NCI-H82 treated with DMSO at 0.1 percent for 48 hours (cell line): ENCODE results near the gene ADAMTS12.
"Not testable (repeated sequence)": the region's sequence is repeated elsewhere in the genome, so short reads cannot be mapped to it uniquely, and the experiment has no call there.

ENCODE experiments used
- DNase-seq: peaks from one replicate; lab custom pipeline; 2025; ENCODE audit not compliant: unreplicated experiment; lab: John Stamatoyannopoulos, UW

Gene ADAMTS12

DNA sequence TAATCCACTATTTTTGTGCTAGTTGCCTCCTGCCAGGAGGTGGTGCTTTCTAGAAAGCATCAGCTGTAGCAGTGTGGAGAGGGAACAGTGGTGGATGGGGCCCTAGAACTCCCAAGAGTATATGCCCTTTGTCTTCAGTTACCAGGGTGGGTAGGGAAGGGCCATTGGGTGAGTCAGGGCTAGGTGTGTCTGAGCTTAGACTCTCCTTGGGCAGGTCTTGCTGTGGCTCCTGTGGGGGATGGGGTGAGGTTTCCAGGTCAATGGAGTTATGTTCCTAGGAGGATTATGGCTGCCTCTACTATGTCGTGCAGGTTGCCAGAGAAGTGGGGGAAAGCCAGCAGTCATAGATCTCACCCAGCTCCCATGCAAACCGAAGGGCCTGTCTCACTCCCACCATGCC lies 11.3 kb upstream of the ADAMTS12 start:
- DNase-seq, result no peak

DNA sequence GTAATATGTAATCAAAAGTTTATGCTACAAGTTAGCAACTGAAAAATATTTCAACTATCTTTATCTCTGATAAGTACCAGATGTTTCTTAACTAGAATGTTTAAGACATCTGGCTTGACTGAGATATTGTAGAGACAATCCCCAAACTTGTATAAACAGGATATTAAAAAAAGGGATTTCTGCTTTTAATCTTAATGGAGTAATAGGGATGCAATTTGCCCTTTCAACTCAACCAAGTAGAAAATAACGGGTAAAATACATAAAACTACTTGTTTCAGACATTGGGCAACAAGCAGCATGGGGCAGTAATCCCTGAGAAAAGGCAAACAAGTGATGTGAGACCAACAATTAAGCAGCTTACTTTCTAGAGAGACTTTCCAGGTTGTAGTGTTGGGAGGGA lies 9.4 kb upstream of the ADAMTS12 start:
- DNase-seq, result no peak

DNA sequence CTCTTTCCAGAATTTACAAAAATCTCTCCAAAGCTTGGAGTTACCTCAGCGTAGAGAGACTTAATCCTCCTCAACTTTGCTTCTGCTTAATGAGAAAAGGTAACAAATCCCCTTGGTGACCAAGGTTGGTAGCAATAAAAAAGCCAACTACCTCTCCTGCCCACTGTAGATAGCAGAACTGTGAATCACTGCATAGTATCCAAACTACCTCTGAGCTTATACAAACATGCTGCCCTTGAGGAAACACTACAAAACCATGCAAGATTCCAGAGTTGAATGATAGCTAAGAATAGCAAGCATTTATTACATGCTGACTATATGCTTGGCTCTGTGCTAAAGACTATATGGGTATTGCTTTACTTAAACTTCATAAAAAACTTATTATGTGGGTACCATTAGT lies 2.8 kb upstream of the ADAMTS12 start:
- no peak for DNase-seq

DNA sequence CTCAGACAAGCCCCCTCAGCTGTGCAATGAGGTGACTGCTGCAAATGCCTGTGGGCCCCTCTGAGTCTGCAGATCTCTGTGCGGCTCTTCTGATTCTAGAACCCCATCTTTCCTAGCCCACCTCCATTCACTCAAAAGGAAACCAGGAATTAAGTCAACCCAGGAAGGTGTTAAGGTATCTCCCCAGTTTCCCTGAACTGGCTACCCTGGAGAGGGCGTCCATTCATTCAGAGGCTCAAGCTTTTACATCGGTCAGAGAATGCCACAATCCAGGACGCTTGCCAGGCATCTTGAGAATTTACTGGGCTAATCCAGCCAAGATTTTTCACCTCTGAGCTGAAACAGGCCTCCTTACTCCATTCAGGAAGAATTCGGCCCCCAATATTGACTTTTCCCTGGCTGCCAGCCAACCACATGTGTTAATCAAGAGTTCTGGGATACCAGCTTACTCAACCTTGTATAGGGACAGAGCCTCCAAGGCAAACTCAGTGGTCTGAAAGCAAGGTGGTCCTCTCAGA lies 889 bp upstream of the ADAMTS12 start:
- no peak for DNase-seq

- DNase-seq, result no peak
Observed at GRCh38 chr5:33891446-33891787, 373 bp downstream of the ADAMTS12 start.

DNA sequence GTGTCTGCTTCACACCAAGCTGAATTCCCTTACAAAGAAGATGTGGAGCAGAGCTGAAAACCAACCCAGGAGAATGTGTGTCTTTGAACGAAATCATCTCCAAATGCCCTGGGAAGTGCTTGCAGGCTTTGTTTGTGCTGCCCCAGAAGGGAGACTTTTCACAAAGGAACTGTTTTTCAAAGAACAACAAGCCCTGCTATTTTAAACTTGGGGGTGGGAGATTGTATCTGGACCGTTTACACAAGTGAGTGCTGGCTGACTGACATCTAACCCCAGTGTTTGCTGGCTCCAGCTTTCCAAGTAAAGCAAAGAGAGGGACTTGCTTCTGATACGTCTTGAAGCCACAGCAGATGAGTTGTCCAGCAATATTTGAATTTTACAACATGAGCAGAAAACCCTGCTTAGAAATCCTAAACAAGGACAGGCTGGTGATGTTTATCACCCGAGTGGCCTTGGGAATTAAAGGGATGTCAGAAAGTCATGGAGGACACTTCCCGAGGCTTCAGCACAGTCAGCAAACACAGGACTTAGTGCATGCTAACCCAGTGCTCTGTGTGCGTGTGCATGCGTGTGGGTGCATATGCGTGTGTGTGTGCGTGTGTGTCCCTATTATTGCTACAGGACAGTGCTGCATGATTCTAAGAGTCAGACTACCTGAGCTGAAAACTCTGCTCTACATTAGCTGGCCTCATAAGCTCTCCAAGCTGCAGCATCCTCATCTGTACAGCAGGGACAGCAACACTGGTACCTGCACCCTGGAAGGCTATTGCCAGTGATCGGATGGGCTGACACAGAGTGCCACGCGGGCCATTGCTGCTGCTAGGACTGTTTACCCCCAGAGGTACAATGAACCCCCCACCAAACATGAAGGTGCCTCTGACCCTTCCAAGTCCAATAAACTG lies 1.4 kb downstream of the ADAMTS12 start:
- no peak for DNase-seq

DNA sequence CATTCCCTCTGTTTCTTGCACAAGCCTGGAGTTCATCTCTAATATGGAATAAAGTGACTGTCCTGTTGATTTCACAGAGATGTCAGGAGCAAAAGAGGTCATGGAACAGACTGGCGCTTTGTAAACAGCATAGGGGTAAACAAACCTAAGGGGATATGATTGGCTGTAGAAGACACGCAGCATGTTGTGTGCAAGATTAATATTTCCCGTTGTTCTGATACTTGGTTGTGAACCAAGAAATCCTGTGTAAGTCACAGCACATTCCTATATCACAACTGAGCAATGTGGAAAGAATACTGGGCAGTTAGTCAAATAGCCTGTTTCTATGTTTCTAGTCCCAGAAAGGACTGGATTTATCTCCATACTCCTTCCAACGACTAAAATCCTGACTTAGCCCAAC lies 3.2 kb downstream of the ADAMTS12 start:
- DNase-seq, result no peak

GRCh38 chr5:33887268-33887667 lies 4.5 kb downstream of the ADAMTS12 start:
- DNase-seq, result no peak

- DNase-seq, result no peak
Observed at GRCh38 chr5:33886283-33886682, 5.5 kb downstream of the ADAMTS12 start.

GRCh38 chr5:33885679-33886078 lies 6.1 kb downstream of the ADAMTS12 start:
- no peak for DNase-seq

- DNase-seq, result no peak
Observed at GRCh38 chr5:33883482-33883881, 8.3 kb downstream of the ADAMTS12 start.

GRCh38 chr5:33880319-33880718 lies 11.5 kb downstream of the ADAMTS12 start:
- DNase-seq, result no peak

DNA sequence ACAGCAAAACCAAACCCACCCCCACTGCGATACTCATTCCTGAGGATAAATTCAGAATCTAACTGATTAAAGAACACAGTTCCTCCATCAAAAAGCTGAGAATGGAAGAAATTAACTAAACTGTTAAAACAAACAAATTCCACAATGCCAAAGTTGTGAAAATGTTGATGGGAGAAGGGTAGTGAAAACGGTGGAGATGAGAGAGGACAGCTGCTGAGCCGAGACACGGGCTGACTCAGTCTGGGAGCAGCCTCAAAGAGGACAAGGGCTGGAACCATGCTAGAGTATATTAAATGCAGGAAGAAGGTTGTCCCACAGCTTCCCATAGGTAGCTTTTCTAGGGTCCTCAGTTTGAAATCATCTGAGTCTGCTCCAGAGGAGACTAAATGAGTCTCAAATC lies 14.3 kb downstream of the ADAMTS12 start:
- DNase-seq, result no peak

DNA sequence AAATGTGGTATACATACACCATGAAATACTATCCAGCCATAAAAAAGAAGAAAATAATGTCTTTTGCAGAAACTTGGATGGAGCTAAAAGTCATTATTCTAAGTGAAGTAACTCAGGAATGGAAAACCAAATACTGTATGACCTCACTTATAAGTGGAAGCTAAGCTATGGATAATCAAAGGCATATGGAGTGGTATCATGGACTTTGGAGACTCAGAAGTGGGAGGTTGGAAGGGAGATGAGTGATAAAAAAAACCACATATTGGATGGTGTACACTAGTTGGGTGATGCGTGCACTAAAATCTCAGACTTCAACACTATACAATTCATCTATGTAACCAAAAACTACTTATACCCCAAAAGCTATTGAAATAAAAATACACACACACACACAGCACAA lies 24.5 kb downstream of the ADAMTS12 start:
- no peak for DNase-seq

DNA sequence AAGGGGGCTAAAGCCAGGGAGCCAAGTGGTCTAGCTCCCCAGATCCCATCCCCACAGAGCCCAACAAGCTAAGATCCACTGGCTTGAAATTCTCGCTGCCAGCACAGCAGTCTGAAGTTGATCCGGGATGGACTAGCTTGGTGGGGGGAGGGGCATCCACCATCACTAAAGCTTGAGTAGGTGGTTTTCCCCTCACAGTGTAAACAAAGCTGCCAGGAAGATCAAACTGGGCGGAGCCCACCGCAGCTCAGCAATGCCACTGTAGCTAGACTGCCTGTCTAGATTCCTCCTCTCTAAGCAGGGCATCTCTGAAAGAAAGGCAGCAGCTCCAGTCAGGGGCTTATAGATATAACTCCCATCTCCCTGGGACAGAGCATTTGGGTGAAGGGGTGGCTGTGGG lies 32.6 kb downstream of the ADAMTS12 start:
- not testable (repeated sequence) for DNase-seq

DNA sequence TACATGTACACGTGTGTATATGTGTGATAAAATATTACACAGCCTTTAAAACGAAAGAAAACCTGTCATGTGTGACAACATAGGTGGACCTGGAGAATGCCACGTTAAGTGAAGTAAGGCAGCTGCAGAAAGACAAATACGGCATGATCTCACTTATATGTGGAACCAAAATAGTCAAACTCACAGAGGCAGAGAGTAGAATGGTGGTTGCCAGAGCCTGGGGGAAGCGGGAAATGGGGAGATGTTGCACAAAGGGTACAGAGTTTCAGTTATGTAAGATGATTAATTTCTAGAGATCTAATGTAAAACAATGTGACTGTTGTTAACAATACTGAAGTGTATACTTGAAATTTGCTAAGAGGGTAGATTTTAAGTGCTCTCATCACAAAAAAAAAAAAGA lies 34.8 kb downstream of the ADAMTS12 start:
- DNase-seq, result no peak

DNA sequence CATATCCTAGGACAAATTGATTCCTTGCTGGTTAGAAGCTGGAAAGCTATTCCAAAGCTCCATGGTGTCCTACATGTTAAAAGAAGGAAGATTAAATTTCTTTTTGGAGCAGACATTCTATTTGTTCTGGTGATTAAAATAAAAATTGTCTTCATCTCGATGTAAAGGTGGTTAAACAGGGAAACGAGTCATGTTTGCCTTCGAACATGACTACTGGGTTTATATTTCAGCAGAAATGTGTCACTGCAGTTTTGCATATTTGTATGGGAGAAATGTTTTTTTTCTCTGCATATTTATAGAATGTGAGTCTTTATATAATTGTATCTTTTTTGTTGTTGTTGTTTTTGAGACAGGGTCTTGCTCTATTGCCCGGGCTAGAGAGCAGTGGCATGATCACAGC lies 36.4 kb downstream of the ADAMTS12 start:
- no peak for DNase-seq

GRCh38 chr5:33854733-33855151 lies 37.0 kb downstream of the ADAMTS12 start:
- DNase-seq, result no peak

GRCh38 chr5:33852837-33853236 lies 39.0 kb downstream of the ADAMTS12 start:
- no peak for DNase-seq

DNA sequence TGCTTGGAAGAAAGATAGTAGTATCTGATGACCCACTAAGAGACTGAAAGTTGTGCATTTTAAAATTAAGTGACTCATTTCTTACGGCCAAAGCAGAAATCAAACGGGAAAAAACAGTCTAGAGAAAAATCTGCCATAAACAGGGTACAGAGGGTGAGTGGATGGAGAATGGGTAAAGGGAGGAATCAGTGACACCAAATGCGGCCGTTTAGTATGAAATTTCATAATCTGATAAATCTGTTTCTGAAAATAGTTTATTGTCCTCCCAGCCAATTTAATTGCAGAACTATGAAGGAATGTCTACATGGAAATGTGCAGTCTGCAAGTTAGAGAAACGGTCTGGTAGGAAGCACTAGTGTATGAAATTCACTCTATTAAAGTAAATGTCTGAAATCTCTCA lies 39.5 kb downstream of the ADAMTS12 start:
- DNase-seq, result no peak

DNA sequence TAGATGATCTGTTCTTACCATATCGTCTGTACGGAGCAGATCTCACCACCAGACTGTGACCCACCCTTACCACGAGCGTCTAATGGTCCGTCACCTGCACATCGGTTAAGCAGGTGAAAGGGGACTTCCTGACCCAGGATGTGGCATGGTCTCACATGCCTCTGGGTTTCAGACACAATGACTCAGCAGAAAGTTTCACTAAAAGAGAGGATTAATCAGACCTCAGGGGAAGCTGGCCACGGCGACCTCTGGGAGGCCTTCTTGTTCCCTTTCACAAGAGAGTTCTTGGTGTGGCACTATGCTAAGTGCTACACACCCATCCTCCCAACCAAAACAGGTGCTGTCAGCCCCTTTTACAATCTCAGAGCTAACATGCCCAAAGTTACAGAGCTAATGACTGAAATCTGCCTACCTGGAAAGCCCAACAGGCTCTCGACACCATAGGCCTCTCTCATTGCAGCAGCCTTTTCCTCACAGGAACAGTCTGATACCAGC lies 41.6 kb downstream of the ADAMTS12 start:
- no peak for DNase-seq

DNA sequence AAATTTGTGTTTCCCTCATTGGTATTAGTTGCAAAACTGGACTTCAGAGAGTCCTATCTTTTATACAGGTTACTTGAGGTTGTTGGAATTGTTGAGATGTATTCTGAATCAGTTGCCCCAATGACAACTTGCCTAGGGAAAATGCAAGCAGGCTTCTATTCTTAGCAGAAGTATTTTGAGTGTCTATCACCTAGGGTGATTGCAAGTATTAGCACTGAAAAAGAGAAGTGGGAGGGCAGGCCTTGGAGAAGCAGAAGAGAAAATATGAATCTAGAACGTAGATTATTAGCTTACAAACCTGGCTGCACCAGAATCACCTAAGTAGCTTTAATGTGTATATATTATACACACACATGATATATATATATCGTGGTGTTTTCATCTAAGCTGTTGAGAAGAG lies 43.2 kb downstream of the ADAMTS12 start:
- no peak for DNase-seq

- DNase-seq, result no peak
Observed at GRCh38 chr5:33846851-33847250, 44.9 kb downstream of the ADAMTS12 start.
